GM19240 (cell line): ENCODE data around the gene APRT.
A peak's percentile ranks its signal among the peaks of the same experiment; 100 is the strongest.
"Not testable (repeated sequence)": the region's sequence is repeated elsewhere in the genome, so short reads cannot be mapped to it uniquely, and the experiment has no call there.

Source experiments
- DNase-seq: peaks from one replicate; pipeline ENCODE4 v3.0.0; 2011; ENCODE audit warnings: low spot score; ENCODE audit not compliant: insufficient read length

The APRT gene

DNA sequence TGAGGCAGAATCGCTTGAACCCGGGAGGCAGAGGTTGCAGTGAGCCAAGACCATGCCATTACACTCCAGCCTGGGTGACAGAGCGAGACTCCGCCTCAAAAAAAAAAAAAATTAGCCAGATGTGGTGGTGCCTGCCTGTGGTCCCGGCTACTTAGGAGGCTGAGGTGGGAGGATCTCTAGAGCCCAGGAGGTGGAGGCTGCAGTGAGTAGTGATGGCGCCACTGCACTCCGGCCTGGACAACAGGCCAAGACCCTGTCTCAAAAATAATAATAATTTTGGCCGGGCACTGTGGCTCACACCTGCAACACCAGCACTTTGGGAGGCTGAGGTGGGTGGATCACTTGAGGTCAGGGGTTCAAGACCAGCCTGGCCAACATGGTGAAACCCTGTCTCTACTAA, 23.0 kb downstream of the APRT start:
- DNase-seq = not testable (repeated sequence)

DNA sequence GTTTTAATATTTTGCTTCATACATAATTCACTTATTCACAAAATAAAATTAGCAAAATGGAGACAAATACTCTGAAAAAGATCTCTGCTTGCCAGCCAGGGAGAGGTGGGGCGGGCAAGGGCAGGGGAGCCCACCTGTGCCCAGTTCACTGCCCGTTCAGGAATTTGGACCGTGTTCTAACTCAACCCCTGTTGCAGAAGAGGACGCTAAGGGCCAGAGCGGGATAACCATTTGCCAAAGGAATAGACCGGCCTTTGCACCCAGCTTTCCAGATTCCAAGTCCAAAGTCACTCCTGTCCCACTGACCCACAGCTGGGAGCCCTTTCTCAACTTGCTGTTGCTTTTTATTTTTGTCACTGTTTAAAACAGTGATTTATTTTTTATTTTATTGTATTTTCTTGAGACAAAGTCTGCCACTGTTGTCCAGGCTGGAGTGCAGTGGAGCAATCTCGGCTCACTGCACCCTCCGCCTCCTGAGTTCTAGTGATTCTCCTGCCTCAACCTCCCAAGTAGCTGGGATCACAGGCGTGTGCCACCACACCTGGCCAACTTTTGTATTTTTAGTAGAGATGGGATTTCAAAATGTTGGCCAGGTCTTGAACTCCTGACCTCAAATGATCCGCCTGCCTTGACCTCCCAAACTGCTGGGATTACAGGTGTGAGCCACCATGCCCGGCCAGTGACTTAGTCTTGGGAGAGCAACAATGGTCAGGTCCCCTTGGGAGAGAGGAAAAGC, 24.0 kb downstream of the APRT start:
- DNase-seq = no peak

DNA sequence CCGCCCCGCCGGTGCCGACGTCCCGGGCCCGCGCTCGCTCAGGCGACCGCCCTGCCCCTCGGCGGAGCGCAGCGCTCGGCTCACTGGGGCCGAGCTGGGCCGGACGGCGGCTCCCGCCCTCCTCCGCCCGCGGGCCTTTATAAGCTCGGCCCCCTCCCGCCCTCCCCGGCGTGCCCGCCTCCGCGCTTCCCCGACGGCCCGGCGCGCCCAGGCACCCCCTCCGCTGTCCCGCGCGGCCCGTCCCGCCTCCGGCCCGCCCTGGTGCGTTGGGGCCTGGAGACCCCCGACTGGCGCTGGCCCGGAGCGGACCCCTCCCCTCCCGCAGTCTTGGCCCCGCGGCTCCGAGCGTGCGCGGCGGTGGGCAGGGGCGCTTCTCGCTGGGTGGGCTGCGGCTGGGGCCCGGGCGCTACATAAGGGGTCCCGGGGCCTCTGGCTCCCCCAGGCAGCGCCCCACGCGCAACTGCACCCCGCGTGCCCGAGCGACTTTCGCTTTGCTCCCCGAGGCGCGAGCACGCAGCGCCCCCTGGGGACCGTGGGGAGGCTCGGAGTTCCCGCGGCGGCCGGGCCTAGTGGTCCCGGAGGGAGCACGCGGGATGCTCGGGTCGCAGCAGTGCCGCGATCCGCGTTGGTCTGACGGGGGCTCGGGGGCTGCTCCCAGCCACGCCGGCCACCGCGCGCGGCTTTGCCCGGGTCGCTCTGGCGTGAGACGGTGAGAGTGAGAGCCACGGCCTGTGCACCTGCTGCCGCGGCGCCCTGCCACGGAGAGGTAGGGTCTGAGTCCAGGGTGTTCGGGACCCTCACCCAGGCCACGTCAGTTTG, 26.4 kb downstream of the APRT start, which contains the start of gene PIEZO1:
Gene PIEZO1 (minus strand): TSS at position 115 of the 819 bp plus-strand sequence. CDS start 256 bp downstream, outside the sequence.
- no peak for DNase-seq

- no peak for DNase-seq
These were observed 26.9 kb downstream of the APRT start for GRCh38 chr16:88784856-88785105.

- no peak for DNase-seq
These were observed 27.5 kb downstream of the APRT start for GRCh38 chr16:88784074-88784855.

DNA sequence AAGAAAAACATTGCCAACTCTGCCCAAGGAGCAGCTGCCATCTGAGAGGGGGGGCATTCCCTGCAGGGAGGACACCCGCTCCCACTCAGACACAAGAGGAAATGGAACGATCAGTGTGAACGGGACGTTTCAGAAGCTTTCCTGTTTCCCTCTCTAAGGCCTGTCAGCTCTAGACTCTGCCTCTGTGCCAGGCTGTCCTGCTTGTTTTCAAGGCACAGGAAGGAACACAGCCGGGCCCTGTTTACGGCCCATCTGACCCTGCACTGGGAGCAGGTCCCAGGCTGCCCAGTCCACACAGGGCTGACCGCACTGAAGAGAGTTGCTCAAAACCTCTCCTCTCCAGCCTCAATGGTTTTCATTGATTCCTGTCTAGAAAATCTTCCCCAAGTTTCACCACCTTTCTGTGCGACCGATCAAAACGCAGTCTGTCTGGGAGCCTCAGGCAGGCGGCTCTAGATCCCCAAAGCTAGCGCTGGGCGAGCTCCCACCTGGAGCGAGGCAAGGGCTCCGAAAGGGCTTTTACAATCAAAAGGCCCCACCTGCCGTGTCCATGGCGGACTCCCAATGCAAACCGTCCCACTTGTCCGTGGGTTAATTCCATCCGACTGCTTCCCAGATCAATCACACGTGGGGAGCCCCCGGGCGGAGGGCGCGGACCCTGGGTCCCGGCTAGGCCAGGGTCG, 28.2 kb downstream of the APRT start:
- DNase-seq = no peak

DNA sequence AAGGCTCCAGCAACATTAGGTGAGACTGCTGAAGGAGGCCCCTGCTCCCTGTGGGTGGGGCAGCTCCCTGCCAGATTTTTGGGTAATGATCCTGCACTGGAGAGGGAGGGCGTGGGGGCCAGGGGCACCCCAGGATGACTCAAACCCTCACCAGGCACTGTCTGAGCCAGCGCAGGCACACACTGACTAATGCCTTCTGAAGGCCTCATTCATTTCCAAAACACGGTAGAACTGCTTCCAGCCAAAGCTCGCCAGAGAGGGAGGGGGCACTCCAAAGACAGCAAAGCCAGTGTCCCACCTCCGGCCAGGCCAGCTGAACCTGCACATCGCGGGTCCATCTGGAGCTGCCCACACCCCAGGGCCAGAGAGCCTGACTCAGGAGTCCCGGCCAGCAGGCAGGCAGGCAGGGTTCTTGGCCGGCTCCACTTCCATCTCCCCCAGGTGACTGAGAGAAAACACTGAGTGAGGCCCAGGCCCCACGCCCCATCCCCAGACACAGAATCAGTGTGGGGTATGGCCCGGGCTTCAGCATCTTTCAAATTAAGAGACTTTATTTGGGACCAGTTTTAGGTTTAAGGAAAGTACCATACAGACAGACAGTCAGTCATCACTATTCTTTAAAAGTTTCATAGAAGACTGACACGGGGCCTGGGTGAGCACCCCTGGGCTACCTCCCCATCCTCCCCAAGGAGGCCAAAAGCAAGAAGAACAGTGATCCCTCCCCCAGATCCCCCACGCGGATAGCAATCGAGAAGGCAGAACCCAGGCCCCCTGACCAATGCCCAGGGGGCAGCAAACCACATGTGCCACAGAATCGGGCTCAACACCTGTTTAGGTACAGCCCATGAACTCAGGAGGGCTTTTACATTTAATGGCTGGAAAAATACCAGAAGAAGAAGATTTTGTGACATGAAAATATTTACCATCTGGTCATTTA, 29.0 kb downstream of the APRT start:
- no peak for DNase-seq

DNA sequence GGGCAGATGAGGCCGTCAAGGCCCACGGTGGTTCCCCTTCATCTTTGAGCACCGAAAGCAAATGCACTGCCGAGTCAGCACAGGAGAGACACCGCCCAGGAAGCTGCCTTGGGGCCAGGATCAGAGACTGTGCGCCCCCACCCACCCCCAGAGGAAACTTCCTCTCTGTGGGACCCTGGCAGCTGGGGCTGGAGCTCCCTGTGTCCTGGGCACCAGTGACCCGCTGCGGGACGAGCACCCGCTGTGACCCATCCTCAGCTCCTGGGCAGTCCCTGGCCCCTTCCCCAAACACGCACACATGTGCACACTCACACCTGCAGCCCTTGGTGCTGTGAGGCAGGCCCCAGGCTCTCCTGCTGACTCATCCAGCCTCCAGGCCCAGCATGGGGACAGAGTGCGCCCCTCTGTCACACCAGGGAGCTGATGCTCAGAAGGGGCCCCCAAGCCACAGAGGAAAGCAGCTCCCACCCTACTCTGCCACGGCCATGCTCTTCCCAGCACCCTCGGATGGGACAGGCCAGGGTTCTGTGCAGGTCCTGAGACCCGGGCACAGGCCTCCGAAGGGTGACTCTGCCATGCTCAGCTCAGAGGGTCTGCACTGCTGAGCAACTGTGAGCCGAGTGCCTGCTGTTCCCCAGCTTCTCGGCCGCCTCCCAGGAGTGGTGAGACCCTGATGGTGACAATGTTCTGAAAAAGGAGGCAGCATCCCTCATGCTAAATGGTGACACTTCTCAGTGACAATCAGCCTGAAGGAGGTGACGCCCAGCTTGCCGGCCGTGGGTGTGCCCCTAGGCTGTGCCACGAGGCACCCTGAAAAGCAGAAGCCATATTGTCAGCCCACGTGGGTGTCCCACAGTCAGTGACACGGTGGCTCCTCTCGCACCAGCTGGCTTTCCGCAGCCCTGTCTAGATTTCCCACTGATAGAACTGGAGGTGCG, 30.3 kb downstream of the APRT start:
- DNase-seq = peak; percentile 86

- DNase-seq = no peak
These were observed 31.3 kb downstream of the APRT start for GRCh38 chr16:88780142-88781062.

DNA sequence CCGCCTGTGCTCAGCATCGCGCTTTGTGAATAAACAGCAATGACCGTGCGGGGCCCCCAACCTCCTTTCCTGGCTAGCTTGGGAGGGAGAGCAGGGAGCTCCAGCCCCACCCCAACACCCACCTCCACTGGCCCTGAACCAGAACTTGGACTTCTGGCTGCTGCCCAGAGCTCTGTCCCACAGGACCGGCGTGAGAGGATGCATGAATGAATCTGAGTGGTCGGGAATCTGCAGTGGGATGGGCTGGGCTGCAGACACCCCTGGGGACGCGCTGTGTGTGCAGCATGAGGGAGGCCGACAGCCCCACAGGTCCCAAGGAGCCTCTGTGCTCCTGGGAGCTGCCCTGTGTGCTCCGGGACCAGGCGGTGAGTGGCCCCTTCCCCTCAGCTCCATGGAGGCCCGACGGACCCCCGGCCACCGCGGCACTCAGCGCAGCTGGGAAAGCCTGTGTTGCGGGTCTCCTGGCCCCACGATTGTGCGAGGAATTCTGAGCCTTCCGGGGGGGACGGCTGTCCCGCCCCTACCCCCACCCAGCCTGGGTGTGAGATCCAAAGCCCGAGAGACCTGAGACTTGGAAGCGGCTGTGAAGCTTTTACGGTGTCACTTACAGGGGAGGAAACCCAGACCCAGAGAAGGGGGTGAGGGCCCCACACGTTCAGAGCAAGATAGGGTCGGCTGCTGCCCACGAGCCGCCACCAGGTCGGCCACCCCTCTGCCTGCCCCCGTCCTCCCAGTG, 32.2 kb downstream of the APRT start:
- DNase-seq = no peak

DNA sequence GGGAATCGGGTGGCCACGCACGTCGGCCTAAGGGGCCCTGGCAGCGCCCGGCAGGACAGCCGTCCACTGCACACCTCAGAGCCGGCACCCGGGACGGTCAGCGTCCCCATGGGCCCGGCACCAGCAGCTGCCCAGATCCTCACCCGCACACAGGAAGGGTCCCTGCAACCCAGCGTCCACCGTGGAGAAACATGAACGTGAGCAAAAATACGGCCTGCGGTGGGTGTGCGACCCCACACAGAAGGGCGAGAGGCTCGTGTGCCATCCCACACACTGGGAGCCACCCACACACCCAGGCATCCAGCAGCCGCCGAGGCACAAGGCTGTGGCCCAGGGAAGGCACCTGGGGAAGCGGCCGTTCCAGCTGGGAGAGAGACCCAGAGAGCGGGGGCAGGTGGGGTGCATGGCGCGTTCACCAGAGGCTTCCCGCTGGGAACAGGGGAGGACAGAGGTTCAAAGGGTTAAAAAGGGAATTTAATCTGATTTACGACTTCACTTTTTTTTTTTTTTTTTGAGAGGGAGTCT, 33.1 kb downstream of the APRT start:
- DNase-seq = no peak

DNA sequence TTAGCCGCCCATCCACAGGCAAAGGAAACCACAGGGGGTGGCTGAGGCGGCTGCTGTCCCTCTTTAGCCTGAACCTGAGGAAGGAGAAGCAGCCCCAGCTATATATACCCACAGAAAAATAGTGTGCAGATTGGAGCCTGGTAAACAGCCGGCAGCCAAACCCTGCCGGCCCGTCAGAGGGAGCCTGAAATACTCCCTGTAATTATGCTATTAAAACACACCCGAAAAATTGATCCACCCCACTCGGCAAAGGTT, 33.5 kb downstream of the APRT start:
- no peak for DNase-seq

DNA sequence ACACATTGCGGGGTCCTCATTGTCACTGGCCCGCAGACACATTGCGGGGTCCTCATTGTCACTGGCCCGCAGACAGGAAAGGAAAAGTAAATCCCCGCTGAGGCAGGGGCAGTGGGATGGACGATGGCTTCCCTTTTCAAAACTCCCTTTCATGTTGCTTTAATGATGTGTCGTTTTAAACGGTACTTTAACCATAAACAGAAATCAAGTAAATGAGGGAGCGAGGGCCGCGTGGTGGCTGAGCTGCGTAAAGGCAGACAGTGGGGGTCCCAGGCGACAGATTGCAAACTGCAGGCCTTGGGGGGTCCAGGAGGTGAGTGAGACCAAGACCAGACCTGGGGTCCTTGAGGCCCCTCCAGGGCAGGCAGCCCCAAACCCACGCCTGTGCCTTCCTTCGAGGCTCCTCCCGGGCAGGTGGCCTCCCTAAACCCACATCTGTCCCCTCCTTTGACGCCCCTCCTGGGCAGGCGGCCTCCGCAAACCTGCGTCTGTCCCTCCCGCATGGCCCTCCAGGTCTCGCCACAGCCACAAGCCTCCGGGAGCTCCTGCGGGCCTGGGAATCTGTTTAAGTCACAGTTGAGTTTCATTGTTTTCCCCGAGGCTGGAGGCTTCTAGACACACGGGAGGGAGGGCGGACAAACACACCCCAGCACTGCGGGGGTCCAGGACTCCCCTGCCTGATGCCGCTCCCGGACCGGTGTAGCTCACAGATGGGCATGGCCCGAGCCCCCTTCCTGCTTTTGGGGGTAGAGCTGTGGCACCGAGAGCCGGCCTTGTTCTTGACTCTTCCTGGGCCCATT, 34.1 kb downstream of the APRT start:
- no peak for DNase-seq

DNA sequence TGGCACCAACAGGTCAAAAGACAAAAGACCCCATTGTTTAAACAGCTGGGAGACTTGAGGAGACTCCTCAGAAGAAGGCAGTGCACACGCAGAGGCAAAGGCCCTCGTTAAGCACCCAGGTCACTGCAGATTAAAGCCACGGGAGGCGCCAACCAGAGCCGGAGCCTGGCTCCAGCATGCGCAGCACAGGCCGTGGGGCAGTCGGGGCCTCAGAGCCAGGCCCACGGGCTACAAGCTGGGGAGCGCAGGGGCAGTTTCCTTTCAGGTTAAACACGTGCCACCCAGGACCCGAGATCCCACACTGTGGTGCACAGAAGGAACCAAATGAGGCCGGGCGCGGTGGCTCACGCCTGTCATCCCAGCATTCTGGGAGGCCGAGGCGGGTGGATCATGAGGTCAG, 35.9 kb downstream of the APRT start:
- no peak for DNase-seq

DNA sequence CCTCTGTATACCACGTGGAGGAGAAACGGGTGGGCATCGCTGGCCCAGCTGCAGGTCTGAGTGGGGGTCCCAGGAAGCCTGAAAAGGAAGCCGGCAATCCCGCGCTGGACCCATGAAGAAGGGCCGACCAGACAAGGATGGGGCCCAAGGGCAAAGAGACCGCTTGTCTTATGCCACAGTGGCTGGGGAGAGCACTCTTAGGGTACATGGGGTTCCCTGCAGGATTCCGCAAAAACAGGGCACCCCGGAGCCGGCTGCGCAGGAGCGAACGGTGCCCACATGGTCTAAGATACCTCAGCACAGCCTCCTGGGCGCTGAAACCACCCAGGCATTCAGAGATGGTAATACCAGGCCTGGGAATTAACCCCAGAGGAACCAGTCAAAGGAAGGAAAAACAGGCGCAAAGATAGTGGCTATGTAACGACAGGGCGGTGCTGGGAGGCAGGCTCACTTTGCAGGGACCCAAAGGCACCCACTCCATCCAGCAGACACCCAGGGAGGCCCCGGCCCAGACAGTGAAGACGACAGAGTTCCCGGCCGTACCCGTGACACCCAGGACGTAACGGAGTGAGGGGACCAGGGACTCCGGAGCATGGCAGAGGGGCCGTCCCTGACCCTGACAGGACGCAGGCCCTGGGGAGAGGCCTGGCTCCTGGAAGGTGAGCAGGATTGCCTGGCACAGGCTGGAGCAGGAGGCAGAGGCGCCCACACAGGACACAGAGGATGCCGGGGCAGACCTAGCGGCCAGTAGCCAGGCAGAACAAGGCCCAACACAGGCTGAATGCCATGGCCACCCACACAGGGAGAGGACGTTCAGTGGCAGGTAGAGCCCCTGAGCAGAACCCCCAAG, 37.0 kb downstream of the APRT start:
- DNase-seq = no peak

DNA sequence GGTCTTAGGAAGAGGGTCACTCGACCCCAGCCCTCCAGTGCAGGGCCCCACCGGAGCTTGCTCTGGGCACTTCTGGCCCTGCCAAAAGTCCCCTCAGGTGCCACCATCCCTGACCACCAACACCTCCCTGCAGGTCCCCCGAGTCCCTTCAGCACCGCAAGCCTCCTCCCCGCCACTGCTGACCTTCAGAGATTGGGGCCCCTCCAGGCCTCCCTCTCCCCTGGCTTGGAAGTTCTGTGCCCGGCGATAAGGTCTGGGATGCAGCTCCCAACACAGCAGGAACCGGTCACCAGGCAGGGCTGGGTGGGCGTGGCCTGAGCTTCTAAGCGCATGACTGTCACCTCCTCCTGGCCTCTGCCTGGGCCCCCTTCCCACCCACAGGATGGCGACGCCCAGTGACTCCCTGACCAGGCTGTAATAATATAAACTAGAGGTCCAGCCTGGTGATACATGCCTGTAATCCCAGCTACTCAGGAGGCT, 37.9 kb downstream of the APRT start:
- DNase-seq = no peak
